IPS-18c (cell line): ENCODE data around the gene SCP2.
A peak's percentile ranks its signal among the peaks of the same experiment; 100 is the strongest.

Experiments used
- H3K4me3 ChIP-seq: 2 replicates; pipeline ENCODE4 v1.7.0; 2013; ENCODE audit warnings: low read depth, mild to moderate bottlenecking, low read length, moderate library complexity; ENCODE audit not compliant: insufficient read depth
- H3K9me3 ChIP-seq: one replicate; pipeline ENCODE4 v1.6.1; 2013; ENCODE audit warnings: mild to moderate bottlenecking, low read length, moderate library complexity; ENCODE audit not compliant: control insufficient read depth, insufficient read depth

SCP2 gene, protein sequence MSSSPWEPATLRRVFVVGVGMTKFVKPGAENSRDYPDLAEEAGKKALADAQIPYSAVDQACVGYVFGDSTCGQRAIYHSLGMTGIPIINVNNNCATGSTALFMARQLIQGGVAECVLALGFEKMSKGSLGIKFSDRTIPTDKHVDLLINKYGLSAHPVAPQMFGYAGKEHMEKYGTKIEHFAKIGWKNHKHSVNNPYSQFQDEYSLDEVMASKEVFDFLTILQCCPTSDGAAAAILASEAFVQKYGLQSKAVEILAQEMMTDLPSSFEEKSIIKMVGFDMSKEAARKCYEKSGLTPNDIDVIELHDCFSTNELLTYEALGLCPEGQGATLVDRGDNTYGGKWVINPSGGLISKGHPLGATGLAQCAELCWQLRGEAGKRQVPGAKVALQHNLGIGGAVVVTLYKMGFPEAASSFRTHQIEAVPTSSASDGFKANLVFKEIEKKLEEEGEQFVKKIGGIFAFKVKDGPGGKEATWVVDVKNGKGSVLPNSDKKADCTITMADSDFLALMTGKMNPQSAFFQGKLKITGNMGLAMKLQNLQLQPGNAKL

GRCh38 chr1:52927212-52928014, at the start of gene SCP2:
SCP2 (plus strand) TSS chr1:52927276; CDS start chr1:52927397, 121 bp downstream.
- peaks cover 2% of the 10 kb centered on the region for H3K9me3 ChIP-seq
- peak within 1 kb of the TSS; percentile 76 for H3K4me3 ChIP-seq

GRCh38 chr1:52877554-52877953, 49.5 kb upstream of the SCP2 start:
- no peaks in the 10 kb centered on the region for H3K9me3 ChIP-seq
- no peak overlapping the region for H3K4me3 ChIP-seq

DNA sequence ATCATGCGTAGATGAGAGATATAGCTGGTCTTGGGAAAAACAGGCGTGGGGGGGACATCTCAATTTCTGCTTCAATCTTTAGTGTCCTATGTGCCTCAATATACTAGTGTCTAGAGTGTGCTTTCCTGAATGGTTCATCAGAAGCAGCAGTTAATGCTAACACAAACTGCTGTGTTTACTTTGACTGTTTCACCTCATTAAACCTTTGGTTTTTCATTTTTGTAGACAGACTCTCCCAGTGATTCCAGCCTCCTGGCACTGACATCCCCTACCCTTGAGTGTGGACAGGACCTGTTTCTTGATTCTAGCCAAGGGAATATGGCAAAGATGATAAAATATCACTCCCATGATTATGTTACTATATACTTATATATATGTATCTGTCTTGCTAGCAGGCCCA, 46.9 kb upstream of the SCP2 start:
- Histone ChIP-seq H3K9me3 (no peaks in the 10 kb centered on the region), H3K4me3 (no peak overlapping the region)

DNA sequence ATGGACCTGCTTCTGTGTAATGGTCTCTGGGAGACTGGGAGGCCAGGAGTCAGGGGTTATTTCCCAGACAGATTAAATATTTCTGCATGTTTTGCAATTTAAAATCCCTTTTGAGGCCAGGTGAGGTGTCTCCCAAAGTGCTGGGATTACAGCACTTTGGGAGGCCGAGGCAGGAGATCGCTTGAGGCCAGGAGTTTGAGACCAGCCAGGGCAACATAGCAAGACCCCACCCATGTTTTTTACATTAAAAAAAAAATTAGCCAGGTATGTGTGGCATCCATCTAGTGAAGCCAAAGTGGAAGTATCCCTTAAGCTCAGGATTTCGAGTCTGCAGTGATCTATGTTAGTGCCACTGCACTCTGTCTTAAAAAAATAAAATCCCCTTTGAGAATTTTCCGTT, 39.6 kb upstream of the SCP2 start:
- Histone ChIP-seq H3K9me3 (no peaks in the 10 kb centered on the region), H3K4me3 (no peak overlapping the region)

DNA sequence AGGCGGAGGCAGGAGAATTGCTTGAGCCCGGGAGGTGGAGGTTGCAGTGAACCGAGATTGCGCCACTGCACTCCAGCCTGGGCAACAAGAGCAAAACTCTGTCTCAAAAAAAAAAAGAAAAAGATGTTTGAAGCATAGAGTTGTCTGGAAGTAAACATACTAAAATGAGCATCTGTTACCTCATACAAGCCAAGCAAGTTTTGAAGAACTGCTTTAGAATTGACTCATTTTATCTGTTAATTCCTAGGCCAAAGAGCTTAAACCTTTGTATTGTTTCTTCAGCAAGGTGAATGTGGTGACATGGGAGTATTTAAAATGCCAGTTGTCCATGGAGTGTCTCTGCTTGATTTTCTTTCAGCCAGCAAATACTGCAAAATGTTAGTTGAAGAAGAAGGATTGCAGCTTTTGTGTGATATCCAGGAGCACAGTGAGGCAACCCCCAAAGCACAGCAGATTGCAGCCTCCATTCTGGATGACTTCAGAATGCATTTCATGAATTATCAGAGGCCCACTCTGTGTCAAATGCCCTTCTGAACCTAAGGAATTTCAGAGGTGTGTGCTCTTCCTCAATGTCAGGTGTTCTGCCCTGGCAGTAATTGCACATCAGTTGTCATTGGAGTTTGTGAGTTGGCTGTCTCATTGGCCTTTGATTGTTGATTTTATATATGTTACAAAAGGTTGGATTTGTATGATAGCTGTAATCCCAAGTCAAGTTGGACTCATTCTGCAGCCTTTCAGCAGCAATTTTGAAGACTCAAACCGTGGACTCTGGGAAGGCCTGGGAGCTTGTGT, 34.5 kb upstream of the SCP2 start:
- Histone ChIP-seq H3K4me3 (no peak overlapping the region), H3K9me3 (no peaks in the 10 kb centered on the region)

- Histone ChIP-seq H3K9me3 (no peaks in the 10 kb centered on the region), H3K4me3 (no peak overlapping the region)
These were observed 27.6 kb upstream of the SCP2 start for GRCh38 chr1:52899445-52899894.

- Histone ChIP-seq H3K4me3 (no peak overlapping the region), H3K9me3 (no peaks in the 10 kb centered on the region)
These were observed 26.7 kb upstream of the SCP2 start for GRCh38 chr1:52900402-52900801.

- Histone ChIP-seq H3K4me3 (no peak overlapping the region), H3K9me3 (no peaks in the 10 kb centered on the region)
These were observed 25.7 kb upstream of the SCP2 start for GRCh38 chr1:52901384-52901783.

DNA sequence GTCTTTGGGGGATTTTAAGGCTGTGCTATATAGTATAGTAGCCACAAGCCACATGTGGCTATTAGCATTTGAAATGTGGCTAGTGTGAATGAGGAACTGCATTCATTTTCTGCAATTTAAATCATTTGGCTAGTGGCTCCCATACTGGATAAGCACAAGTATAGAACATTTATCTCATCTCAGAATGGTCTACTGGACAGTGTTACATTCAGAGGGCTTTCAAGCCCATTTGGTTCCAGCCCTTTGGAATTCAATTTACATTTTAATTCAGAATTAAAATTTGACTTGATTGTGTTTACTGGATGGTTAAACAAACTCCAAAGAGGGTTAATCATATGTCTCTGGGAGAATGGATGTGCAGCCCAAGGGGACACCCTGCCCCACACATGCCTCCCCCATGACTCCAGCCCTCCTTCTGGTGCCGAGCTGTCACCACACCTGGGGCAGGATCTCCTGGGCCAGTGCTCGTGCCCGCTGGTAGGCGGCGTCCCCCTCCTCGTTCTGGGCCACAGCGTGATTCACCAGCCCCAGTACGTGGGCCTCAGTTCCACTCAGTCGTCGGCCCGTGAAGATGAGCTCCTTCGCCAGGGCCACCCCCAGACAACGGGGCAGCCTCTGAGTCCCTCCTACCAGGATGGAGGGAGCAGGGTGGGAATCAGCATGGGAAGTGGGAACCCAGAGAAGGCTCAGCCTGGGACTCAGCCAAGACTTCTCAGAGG, 22.7 kb upstream of the SCP2 start:
- Histone ChIP-seq H3K4me3 (no peak overlapping the region), H3K9me3 (no peaks in the 10 kb centered on the region)

- no peak overlapping the region for H3K4me3 ChIP-seq
- no peaks in the 10 kb centered on the region for H3K9me3 ChIP-seq
These were observed 22.0 kb upstream of the SCP2 start for GRCh38 chr1:52904927-52905698.

DNA sequence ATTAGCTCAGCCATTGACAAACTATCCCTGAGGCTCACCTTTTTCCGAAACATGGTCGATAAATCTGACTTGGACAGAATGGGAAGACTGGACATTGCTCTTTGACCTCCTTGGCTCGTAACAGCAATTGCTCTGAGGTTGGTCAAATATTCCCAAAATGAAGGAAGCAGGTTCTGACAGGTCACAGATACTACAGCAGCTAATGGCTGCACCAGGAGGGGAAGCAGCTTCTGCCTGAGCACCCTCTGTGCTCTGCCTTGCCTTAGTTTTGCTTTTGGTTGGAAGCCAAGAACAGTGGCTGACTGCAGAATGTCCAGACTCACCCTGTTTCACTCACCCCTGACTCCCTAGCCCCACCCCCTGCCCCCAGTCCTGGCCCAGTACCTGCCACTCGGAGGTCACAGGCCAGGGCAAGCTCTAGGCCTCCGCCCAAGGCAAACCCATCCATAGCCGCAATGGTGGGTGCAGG, 20.9 kb upstream of the SCP2 start:
- Histone ChIP-seq H3K9me3 (no peaks in the 10 kb centered on the region), H3K4me3 (no peak overlapping the region)

DNA sequence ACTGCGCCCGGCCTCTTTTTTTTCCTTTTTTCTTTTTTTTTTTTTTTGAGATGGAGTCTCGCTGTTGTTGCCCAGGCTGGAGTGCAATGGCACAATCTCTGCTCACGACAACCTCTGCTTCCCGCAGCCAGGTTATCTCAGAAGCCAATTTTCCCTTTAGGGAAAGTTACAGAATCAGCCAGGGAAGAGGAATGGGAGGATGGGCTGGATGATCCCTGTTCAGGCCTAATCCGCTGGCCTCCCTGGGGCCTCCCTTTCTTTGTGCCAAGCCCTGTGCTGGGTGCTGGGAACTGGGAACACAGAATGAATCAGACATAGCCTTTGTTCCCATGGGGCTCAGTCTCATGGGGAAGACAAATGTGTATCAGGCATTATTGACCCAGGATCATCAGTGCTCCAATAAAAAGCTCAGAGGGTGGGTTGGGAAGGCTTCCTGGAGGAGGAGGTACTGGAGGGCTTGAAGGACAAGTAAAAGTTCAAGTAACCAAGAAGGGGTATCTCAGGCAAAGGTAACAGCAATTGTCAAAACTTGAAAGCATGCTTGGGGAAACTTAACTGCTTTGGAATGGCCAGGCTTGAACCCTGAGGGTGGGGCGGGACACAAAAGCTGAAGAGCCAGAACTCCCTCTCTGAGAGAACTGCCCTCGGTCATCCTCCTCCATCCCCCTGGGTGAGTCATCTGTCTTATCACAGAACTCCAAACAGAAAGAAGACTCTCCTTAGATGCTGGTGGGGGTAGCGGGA, 19.8 kb upstream of the SCP2 start:
- no peaks in the 10 kb centered on the region for H3K9me3 ChIP-seq
- no peak overlapping the region for H3K4me3 ChIP-seq

DNA sequence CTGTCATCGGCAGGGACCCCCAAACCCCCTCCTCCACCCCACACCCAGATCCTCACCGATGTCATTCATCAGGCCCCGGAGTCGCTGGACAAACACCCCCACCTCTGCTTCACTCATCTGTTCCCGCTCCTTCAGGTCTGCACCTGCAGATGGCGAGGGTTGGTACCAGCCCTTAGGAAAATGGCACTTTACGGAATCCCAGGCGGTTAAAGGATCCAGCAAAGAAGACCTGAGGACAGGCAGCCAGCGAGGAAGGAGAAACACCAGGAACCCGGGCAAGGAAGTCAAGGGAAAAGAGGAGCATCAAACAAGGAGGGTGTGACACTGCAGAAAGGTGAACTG, 19.3 kb upstream of the SCP2 start:
- no peak overlapping the region for H3K4me3 ChIP-seq
- no peaks in the 10 kb centered on the region for H3K9me3 ChIP-seq

- no peak overlapping the region for H3K4me3 ChIP-seq
- no peaks in the 10 kb centered on the region for H3K9me3 ChIP-seq
These were observed 15.5 kb upstream of the SCP2 start for GRCh38 chr1:52911541-52911940.

- Histone ChIP-seq H3K9me3 (no peaks in the 10 kb centered on the region), H3K4me3 (no peak overlapping the region)
These were observed 14.1 kb upstream of the SCP2 start for GRCh38 chr1:52913014-52913413.
